GM12891 (cell line): Measurements from ENCODE around the gene MGAT5.

Source experiments
- PAX5 ChIP-seq: IDR thresholded peaks from 2 replicates; pipeline ENCODE4 v1.6.1; 2011; ENCODE audit warnings: low read length, moderate library complexity, mild to moderate bottlenecking; ENCODE audit not compliant: insufficient read depth, severe bottlenecking
- POLR2A ChIP-seq: IDR thresholded peaks from 2 replicates; pipeline ENCODE4 v1.6.1; 2011; ENCODE audit warnings: low read depth, low read length, control low read depth
- POLR2AphosphoS5 ChIP-seq: IDR thresholded peaks from 2 replicates; pipeline ENCODE4 v1.6.1; 2011; ENCODE audit warnings: low read depth, low read length, control low read depth
- POU2F2 ChIP-seq: IDR thresholded peaks from 2 replicates; pipeline ENCODE4 v1.6.1; 2011; ENCODE audit warnings: low read depth, mild to moderate bottlenecking, control low read depth, low read length, moderate library complexity
- TAF1 ChIP-seq: IDR thresholded peaks from 2 replicates; pipeline ENCODE4 v1.6.1; 2011; ENCODE audit warnings: low read depth, low read length, control low read depth

GRCh38 chr2:134401789-134402188 is 147.9 kb downstream of the MGAT5 start:
- TF ChIP-seq POLR2AphosphoS5 (no peak), TAF1 (no peak), POLR2A (no peak), PAX5 (no peak), POU2F2 (no peak)
